Measurements from ENCODE around the gene MCTP2.

Gene MCTP2

DNA sequence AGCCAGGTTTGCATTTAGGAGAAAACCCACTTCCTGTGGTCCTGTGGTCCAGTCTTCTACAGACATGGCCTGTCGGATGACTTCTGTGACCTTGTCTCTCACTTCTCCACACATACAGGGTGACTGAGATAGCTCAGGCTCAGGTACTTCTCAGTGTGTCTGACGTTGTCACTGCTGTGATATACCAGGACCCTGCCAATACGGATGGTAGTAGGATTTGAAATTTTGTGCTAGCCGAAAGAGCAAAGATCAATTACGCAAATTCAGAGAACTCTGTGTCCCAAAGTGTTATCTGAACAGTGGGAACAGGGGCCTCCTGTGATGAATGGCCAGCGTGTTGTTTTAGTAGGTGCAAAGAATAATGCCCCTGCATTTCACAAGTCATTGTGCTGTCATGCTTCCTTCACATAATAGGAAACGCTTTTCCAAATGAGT, 128.9 kb downstream of the MCTP2 start:
- H3K4me3 Mint-ChIP-seq = no peak overlapping the region
- H3K9me3 Mint-ChIP-seq = no peaks in the 10 kb centered on the region
- no peaks in the 10 kb centered on the region for H3K4me1 Mint-ChIP-seq (ENCODE audit: low read depth)
- no peak overlapping the region for H3K27ac Mint-ChIP-seq
- H3K36me3 Mint-ChIP-seq (ENCODE audit: low read depth) = peaks cover 50% of the 10 kb centered on the region
- no peaks in the 10 kb centered on the region for H3K27me3 Mint-ChIP-seq

- no peaks in the 10 kb centered on the region for H3K4me1 Mint-ChIP-seq (ENCODE audit: low read depth)
- H3K27me3 Mint-ChIP-seq = no peaks in the 10 kb centered on the region
- peaks cover 38% of the 10 kb centered on the region for H3K36me3 Mint-ChIP-seq (ENCODE audit: low read depth)
- H3K27ac Mint-ChIP-seq = no peak overlapping the region
- H3K9me3 Mint-ChIP-seq = no peaks in the 10 kb centered on the region
- H3K4me3 Mint-ChIP-seq = no peak overlapping the region
These were observed 131.2 kb downstream of the MCTP2 start for GRCh38 chr15:94362385-94363092.

DNA sequence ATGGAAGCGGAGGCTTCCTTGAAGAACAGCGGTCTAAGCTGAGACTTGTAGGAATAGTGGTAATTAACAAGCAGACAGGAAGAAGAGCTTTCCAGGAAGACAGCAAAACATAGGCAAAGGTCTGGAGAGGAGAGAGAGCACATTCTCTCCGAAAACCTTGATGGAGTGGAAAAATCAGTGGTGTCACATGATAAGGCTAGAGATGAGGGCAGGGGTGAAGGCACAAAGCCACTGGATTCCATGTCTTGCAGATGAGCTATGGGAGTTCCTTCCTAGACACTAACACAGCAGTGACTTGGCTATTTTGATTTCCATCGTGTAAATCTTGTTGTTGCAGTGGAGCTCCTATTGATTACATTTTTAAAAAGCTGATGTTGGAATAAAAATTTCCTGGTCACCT, 132.0 kb downstream of the MCTP2 start:
- no peaks in the 10 kb centered on the region for H3K27me3 Mint-ChIP-seq
- peaks cover 37% of the 10 kb centered on the region for H3K36me3 Mint-ChIP-seq (ENCODE audit: low read depth)
- H3K9me3 Mint-ChIP-seq = no peaks in the 10 kb centered on the region
- H3K4me3 Mint-ChIP-seq = no peak overlapping the region
- H3K4me1 Mint-ChIP-seq (ENCODE audit: low read depth) = no peaks in the 10 kb centered on the region
- no peak overlapping the region for H3K27ac Mint-ChIP-seq

DNA sequence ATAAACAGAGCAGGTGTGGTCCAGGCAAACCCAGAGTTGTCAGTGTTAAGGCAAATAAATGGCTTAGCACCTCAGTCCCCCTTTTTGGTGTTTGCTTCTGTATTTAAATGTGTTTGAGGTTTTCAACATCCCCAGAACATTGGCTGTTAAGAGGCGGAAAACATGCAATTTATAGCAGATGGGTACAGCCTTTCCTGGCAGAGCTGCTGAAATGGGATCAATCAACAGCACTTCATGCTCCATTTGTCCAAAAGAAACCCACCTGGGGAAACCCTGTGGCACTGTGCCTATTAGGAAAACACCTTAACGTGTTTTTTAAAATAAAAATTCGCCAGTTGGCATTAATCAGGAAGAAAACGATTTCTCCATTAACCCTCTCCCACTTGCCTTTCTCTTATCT, 135.4 kb downstream of the MCTP2 start:
- Mint-ChIP-seq H3K4me1 (ENCODE audit: low read depth) (no peaks in the 10 kb centered on the region), H3K9me3 (no peaks in the 10 kb centered on the region), H3K27me3 (no peaks in the 10 kb centered on the region), H3K4me3 (no peak overlapping the region), H3K36me3 (ENCODE audit: low read depth) (peaks cover 41% of the 10 kb centered on the region), H3K27ac (no peak overlapping the region)

DNA sequence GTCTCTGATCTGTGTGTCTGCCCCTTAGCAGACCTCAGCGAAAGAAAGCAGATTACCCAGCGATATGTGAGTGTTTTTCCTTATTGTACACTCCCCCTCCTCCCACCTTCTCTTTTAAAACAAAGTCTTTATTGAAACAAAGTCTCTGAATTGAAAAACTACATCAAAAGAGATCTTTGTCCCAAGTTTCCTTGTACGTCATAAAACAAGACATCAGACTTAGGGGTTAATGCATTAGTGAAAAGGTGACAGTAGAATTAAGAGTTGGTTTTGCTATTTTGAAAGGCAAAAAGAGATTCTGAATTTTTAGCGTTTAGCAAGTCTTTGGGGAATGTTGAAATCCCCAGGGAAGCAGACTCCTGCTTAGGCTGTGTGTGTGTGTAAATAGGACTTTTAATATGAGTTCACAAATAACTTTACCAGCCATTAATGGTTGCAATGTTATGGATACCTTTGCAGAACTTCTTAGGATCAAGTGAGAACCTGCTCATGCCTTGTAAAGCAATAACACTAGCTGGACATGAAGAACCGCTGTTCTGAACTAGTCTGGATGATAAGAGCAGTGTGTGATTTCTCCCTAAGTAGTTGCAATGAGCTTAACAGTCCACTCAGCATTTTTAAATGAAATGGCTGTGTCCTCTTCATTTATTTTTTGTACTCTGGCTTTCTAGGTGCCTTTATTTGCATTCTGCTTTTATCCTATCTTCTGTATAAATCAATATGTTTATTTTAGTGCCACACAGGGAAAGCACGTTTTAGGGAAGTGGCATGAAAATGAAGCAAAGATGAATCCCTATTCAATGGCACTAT, 136.6 kb downstream of the MCTP2 start:
- Mint-ChIP-seq H3K27ac (no peak overlapping the region), H3K4me3 (no peak overlapping the region), H3K36me3 (ENCODE audit: low read depth) (peaks cover 44% of the 10 kb centered on the region), H3K4me1 (ENCODE audit: low read depth) (no peaks in the 10 kb centered on the region), H3K9me3 (no peaks in the 10 kb centered on the region), H3K27me3 (no peaks in the 10 kb centered on the region)

- Mint-ChIP-seq H3K27me3 (no peaks in the 10 kb centered on the region), H3K4me1 (ENCODE audit: low read depth) (no peaks in the 10 kb centered on the region), H3K36me3 (ENCODE audit: low read depth) (peaks cover 48% of the 10 kb centered on the region), H3K4me3 (no peak overlapping the region), H3K27ac (no peak overlapping the region), H3K9me3 (no peaks in the 10 kb centered on the region)
These were observed 139.0 kb downstream of the MCTP2 start for GRCh38 chr15:94370206-94370935.

DNA sequence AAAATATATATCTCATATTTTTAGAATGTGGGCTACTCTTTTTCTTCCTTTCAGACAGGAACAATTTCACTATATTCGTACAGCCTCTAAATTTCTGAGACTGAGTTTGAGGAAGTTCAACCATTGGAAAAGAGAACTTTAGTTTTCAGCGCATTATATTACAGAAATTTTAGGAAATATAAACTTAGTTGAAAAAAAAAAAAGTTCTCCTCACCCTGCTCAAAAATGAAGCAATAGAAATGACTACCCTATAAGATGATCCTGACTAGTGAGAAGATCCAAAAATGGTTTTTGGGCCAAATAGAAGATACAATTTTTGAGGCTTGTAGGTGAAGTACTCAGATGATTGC, 139.6 kb downstream of the MCTP2 start:
- H3K27ac Mint-ChIP-seq = no peak overlapping the region

DNA sequence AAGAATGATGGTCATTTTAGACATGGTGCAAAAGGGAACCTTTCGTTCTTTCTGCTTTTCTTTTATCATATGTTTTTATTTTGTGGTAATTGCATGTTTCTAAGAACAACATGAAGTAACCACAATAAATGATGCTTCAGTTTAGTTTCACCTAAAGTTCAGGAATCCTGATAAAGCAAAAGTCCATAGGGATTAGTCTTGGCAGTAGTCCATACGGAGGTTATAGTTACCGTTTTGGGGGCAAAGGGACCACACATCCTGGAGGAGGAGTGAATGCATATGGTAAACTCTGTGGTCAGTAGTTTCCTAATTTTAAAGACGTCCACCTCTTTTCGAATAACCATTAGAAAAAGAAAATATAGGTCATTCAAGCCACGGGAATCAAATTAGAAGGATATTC, 141.5 kb downstream of the MCTP2 start:
- Mint-ChIP-seq H3K27me3 (no peaks in the 10 kb centered on the region), H3K4me1 (ENCODE audit: low read depth) (no peaks in the 10 kb centered on the region), H3K27ac (no peak overlapping the region), H3K36me3 (ENCODE audit: low read depth) (peaks cover 50% of the 10 kb centered on the region), H3K9me3 (no peaks in the 10 kb centered on the region), H3K4me3 (no peak overlapping the region)

More for the DNA sequence above, 139.6 kb downstream of the MCTP2 start:
- no peaks in the 10 kb centered on the region for H3K27me3 Mint-ChIP-seq
- H3K36me3 Mint-ChIP-seq (ENCODE audit: low read depth) = peaks cover 48% of the 10 kb centered on the region
- no peak overlapping the region for H3K4me3 Mint-ChIP-seq
- no peaks in the 10 kb centered on the region for H3K4me1 Mint-ChIP-seq (ENCODE audit: low read depth)
- H3K9me3 Mint-ChIP-seq = no peaks in the 10 kb centered on the region

DNA sequence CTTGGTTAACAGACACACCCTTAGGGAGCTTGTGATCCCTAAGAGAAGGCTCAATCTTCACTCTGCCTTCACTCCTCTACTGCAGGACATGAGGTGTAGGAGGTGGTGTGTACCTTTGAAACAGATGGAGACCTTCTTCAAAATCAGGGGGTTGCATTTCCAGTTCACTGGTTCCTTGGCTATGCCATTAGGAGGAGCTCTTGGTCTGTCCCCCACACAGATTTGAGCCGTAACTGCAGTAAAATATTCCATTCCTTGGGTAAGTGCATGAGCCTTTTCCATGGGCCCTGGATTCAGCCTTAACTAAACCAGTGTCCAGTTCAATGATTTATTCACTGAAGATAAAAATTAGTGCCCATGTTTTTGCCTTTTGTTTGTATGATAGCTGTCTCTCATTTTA, 144.6 kb downstream of the MCTP2 start:
- peaks cover 31% of the 10 kb centered on the region for H3K36me3 Mint-ChIP-seq (ENCODE audit: low read depth)

GRCh38 chr15:94379986-94380385, 148.6 kb downstream of the MCTP2 start:
- no peaks in the 10 kb centered on the region for H3K4me1 Mint-ChIP-seq (ENCODE audit: low read depth)
- peaks cover 33% of the 10 kb centered on the region for H3K36me3 Mint-ChIP-seq (ENCODE audit: low read depth)
- no peak overlapping the region for H3K27ac Mint-ChIP-seq
- no peaks in the 10 kb centered on the region for H3K9me3 Mint-ChIP-seq
- no peaks in the 10 kb centered on the region for H3K27me3 Mint-ChIP-seq
- no peak overlapping the region for H3K4me3 Mint-ChIP-seq

More for the DNA sequence above, 144.6 kb downstream of the MCTP2 start:
- no peak overlapping the region for H3K27ac Mint-ChIP-seq
- H3K9me3 Mint-ChIP-seq = no peaks in the 10 kb centered on the region
- H3K4me3 Mint-ChIP-seq = no peak overlapping the region
- no peaks in the 10 kb centered on the region for H3K27me3 Mint-ChIP-seq
- H3K4me1 Mint-ChIP-seq (ENCODE audit: low read depth) = no peaks in the 10 kb centered on the region

- Mint-ChIP-seq H3K27me3 (no peaks in the 10 kb centered on the region), H3K9me3 (no peaks in the 10 kb centered on the region), H3K4me1 (ENCODE audit: low read depth) (no peaks in the 10 kb centered on the region), H3K36me3 (ENCODE audit: low read depth) (peaks cover 37% of the 10 kb centered on the region), H3K4me3 (no peak overlapping the region), H3K27ac (no peak overlapping the region)
These were observed 149.4 kb downstream of the MCTP2 start for GRCh38 chr15:94380798-94381197.

- H3K36me3 Mint-ChIP-seq (ENCODE audit: low read depth) = peaks cover 43% of the 10 kb centered on the region
These were observed 150.0 kb downstream of the MCTP2 start for GRCh38 chr15:94381384-94381783.

DNA sequence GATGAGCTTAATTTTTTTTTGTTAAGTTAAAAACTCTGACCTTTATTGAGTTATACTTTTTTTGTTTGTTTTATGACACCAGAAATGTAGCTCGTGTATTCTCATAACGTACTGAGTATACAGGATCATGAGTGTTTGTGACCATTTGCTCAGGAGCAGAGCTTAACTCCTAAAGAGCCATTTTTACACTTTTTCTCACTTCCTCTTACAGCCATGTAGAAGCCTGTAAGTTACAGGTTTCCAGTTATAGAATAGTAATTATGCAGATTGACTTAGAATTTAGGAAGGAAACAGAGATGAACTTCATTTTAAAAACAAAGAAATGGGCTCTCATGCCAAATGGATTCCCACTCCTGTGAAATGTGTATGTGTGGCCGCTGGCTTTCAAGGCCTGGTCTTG, 151.7 kb downstream of the MCTP2 start:
- Mint-ChIP-seq H3K4me1 (ENCODE audit: low read depth) (peaks cover 13% of the 10 kb centered on the region), H3K9me3 (no peaks in the 10 kb centered on the region), H3K36me3 (ENCODE audit: low read depth) (peaks cover 41% of the 10 kb centered on the region), H3K4me3 (no peak overlapping the region), H3K27me3 (no peaks in the 10 kb centered on the region), H3K27ac (no peak overlapping the region)

More at GRCh38 chr15:94381384-94381783, 150.0 kb downstream of the MCTP2 start:
- no peaks in the 10 kb centered on the region for H3K9me3 Mint-ChIP-seq
- no peak overlapping the region for H3K4me3 Mint-ChIP-seq
- no peak overlapping the region for H3K27ac Mint-ChIP-seq
- no peaks in the 10 kb centered on the region for H3K4me1 Mint-ChIP-seq (ENCODE audit: low read depth)
- H3K27me3 Mint-ChIP-seq = no peaks in the 10 kb centered on the region

DNA sequence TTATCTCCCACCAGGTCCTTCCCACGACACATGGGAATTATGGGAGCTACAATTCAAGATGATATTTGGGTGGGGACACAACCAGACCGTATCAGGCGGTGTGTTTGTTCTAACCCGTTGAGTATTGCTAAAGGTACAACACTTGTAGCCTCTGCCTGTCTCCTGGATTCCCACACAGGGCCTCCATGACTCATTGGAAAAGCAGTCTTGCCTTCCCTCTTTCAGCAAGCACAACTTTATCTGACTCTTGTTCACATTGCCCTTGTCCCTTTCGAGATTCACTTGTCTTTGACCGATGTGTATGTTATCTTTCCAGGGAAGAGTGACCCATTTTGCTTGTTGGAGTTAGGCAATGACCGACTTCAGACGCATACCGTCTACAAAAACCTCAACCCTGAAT, 152.3 kb downstream of the MCTP2 start:
- H3K4me3 Mint-ChIP-seq = no peak overlapping the region
- peaks cover 40% of the 10 kb centered on the region for H3K36me3 Mint-ChIP-seq (ENCODE audit: low read depth)
- no peaks in the 10 kb centered on the region for H3K27me3 Mint-ChIP-seq
- H3K4me1 Mint-ChIP-seq (ENCODE audit: low read depth) = peaks cover 15% of the 10 kb centered on the region
- no peaks in the 10 kb centered on the region for H3K9me3 Mint-ChIP-seq
- H3K27ac Mint-ChIP-seq = no peak overlapping the region

GRCh38 chr15:94385441-94385840, 154.1 kb downstream of the MCTP2 start:
- Mint-ChIP-seq H3K27ac (no peak overlapping the region), H3K9me3 (no peaks in the 10 kb centered on the region), H3K27me3 (no peaks in the 10 kb centered on the region), H3K4me3 (no peak overlapping the region), H3K36me3 (ENCODE audit: low read depth) (peaks cover 40% of the 10 kb centered on the region), H3K4me1 (ENCODE audit: low read depth) (peaks cover 15% of the 10 kb centered on the region)
